Left ventricle myocardium inferior (tissue), 1 donor: ENCODE results near the gene RIMS1. TPM values are rescaled to one million over a fixed set of nuclear protein-coding genes. Genes with fewer than 3 reads are reported as not detected.

Experiments
- DNase-seq: peaks from one replicate; pipeline ENCODE4 v3.0.0-alpha.2; 2020
- H3K27ac ChIP-seq: fragments of 200-600 bp; replicated peaks from 2 replicates; pipeline ENCODE4 v1.8.0; 2021
- H3K27me3 ChIP-seq: fragments of 200-600 bp; 2 replicates; pipeline ENCODE4 v1.8.0; 2021; ENCODE audit warnings: low read depth
- H3K36me3 ChIP-seq: fragments of 200-600 bp; 2 replicates; pipeline ENCODE4 v1.8.0; 2021
- H3K4me1 ChIP-seq: fragments of 200-600 bp; 2 replicates; pipeline ENCODE4 v1.8.0; 2021
- H3K4me3 ChIP-seq: fragments of 200-600 bp; 2 replicates; pipeline ENCODE4 v1.8.0; 2021; ENCODE audit warnings: mild to moderate bottlenecking, moderate library complexity
- H3K9me3 ChIP-seq: fragments of 200-600 bp; replicated peaks from 2 replicates; pipeline ENCODE4 v1.8.0; 2021
- CTCF ChIP-seq: fragments of 200-600 bp; IDR thresholded peaks from 2 replicates; pipeline ENCODE4 v1.8.0; 2021; ENCODE audit warnings: antibody characterized with exemption, mild to moderate bottlenecking, borderline replicate concordance
- intact Hi-C: fragments of 100-400 bp; cut with micrococcal nuclease; formaldehyde crosslinking; loops from one replicate; pipeline ENCODE4 v1.11.0; 2022
- total RNA-seq: library from RNA; stranded (reverse); fragmentation: NEBNext Ultra II Directional; extraction: Animal tissue kit (Norgen Biotek cat#: 25700); gene quantifications from one replicate; pipeline ENCODE4 v1.2.1, GENCODE V29; 2021
- donor health status: DM: no; HTN: yes; CAD: no; lungs with severe emphysema.

The RIMS1 gene
- total RNA-seq, 1 donor from 2014 or later: 0.93 TPM

GRCh38 chr6:72022830-72023229 lies 136.5 kb downstream of the RIMS1 start:
- H3K27ac ChIP-seq: no peak overlapping the region
- no peaks in the 10 kb centered on the region for H3K9me3 ChIP-seq
- intact Hi-C loops: no loop called here
- no peaks in the 10 kb centered on the region for H3K36me3 ChIP-seq
- no peaks in the 10 kb centered on the region for H3K4me1 ChIP-seq
- no peak for TF ChIP-seq CTCF
- DNase-seq: no peak
- H3K4me3 ChIP-seq: no peak overlapping the region
- H3K27me3 ChIP-seq: no peaks in the 10 kb centered on the region

- Histone ChIP-seq H3K4me3 (no peak overlapping the region), H3K27ac (no peak overlapping the region), H3K9me3 (no peaks in the 10 kb centered on the region), H3K36me3 (no peaks in the 10 kb centered on the region), H3K27me3 (no peaks in the 10 kb centered on the region), H3K4me1 (no peaks in the 10 kb centered on the region)
- TF ChIP-seq CTCF: no peak
- intact Hi-C loops: no loop called here
- no peak for DNase-seq
Observed at GRCh38 chr6:72031471-72031870, 145.1 kb downstream of the RIMS1 start.

- DNase-seq: no peak
- no peak overlapping the region for H3K4me3 ChIP-seq
- intact Hi-C loops: no loop called here
- TF ChIP-seq CTCF: no peak
- H3K4me1 ChIP-seq: no peaks in the 10 kb centered on the region
- H3K27me3 ChIP-seq: no peaks in the 10 kb centered on the region
- H3K36me3 ChIP-seq: no peaks in the 10 kb centered on the region
- no peak overlapping the region for H3K27ac ChIP-seq
- no peaks in the 10 kb centered on the region for H3K9me3 ChIP-seq
Observed at GRCh38 chr6:72032086-72032485, 145.7 kb downstream of the RIMS1 start.

- Histone ChIP-seq H3K9me3 (no peaks in the 10 kb centered on the region), H3K27ac (no peak overlapping the region), H3K27me3 (no peaks in the 10 kb centered on the region), H3K4me1 (no peaks in the 10 kb centered on the region), H3K36me3 (no peaks in the 10 kb centered on the region), H3K4me3 (no peak overlapping the region)
- TF ChIP-seq CTCF: no peak
- intact Hi-C loops: no loop called here
- no peak for DNase-seq
Observed at GRCh38 chr6:72035486-72035885, 149.1 kb downstream of the RIMS1 start.

GRCh38 chr6:72035966-72036365 lies 149.6 kb downstream of the RIMS1 start:
- TF ChIP-seq CTCF: no peak
- Histone ChIP-seq H3K4me3 (no peak overlapping the region), H3K27ac (no peak overlapping the region), H3K9me3 (no peaks in the 10 kb centered on the region), H3K36me3 (no peaks in the 10 kb centered on the region), H3K4me1 (no peaks in the 10 kb centered on the region), H3K27me3 (no peaks in the 10 kb centered on the region)
- DNase-seq: no peak
- intact Hi-C loops: no loop called here

GRCh38 chr6:72037006-72037405 lies 150.7 kb downstream of the RIMS1 start:
- Histone ChIP-seq H3K4me3 (no peak overlapping the region), H3K27me3 (no peaks in the 10 kb centered on the region), H3K4me1 (no peaks in the 10 kb centered on the region), H3K27ac (no peak overlapping the region), H3K9me3 (no peaks in the 10 kb centered on the region), H3K36me3 (no peaks in the 10 kb centered on the region)
- no peak for DNase-seq
- no peak for TF ChIP-seq CTCF
- intact Hi-C loops: no loop called here
